GM12878 (cell line): Measurements from ENCODE around the gene AMER2.

Source experiments
- FOS ChIP-seq: IDR thresholded peaks from 3 replicates; pipeline ENCODE4 v1.6.1; 2011; ENCODE audit warnings: borderline replicate concordance; ENCODE audit not compliant: insufficient read length; ENCODE audit errors: extremely low read depth
- NR2C2 ChIP-seq: IDR thresholded peaks from 2 replicates; pipeline ENCODE4 v1.6.1; 2011; ENCODE audit warnings: borderline replicate concordance, low read depth; ENCODE audit not compliant: control insufficient read depth, insufficient read length
- POLR2AphosphoS5 ChIP-seq: IDR thresholded peaks from 2 replicates; pipeline ENCODE4 v1.6.1; 2011; ENCODE audit warnings: mild to moderate bottlenecking, low read length, inconsistent platforms
- SMC3 ChIP-seq: IDR thresholded peaks from 2 replicates; pipeline ENCODE4 v1.6.1; 2011; ENCODE audit warnings: low read length, improper control_type of control experiment, borderline replicate concordance
- TF ChIP-seq, protein P1 (sequence below): IDR thresholded peaks from 2 replicates; pipeline ENCODE4 v1.6.1; 2012; ENCODE audit warnings: low read depth, low read length, improper control_type of control experiment

DNA sequence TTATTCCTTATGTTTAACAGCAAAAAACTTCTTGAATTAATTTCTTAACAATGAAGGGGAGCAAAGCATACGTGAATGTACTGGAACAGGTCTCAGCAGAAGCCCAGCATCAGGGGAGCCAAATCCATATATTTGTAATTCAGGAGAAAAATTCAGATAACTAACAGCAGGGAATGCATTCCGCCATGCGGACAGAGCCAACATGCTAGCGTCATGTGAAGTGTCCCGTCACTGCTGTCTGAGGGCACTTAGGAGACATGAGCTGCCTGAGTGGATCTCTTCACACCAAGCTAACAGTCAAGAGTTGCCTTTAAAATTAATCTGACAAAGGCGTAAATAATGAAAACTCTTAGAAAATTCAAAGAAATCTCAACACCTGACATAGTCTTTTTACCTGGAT is 6.4 kb downstream of the AMER2 start:
- TF ChIP-seq SMC3 (no peak), NR2C2 (no peak), FOS (no peak), POLR2AphosphoS5 (no peak)
- TF ChIP-seq, protein P1, sequence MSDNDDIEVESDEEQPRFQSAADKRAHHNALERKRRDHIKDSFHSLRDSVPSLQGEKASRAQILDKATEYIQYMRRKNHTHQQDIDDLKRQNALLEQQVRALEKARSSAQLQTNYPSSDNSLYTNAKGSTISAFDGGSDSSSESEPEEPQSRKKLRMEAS = no peak
